Measurements from ENCODE around the gene FAM234B.
"Not testable (repeated sequence)": the region's sequence is repeated elsewhere in the genome, so short reads cannot be mapped to it uniquely, and the experiment has no call there.

The FAM234B gene

DNA sequence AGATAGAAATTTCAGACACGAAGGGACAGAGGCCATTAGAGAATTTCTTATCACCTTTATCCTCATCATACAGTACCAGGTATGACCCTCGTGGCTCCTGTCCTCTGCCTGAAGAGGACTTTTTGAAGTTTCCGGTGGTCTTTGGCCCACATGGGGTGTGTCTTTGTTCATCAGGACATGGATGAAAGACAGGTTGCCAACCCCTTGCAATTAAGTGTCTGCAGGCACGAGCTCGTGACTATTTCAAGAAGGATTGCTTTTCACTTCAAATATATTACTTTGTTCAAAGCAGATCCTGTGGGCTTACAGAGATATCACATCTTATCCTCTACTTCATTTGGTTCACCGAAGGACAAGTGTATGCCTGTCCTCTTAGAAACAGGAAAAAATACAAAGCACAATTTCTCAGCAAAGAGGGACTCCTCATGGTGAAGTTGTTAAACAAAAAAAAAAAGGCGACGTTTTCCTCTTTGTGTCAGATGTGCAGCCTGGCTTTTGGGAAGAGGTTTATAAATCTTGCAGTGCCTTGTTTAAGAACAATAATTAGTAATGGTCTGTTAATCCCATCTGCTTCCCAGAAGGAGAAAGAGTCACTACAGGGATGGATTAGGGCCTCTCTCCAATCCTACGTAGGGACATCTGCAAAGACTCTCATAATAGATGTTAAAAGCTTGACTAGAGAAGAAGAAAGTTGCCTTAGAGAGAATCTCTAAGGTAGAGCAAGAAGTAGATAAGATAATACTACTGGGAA lies 13.5 kb upstream of the FAM234B start:
- POLR2A ChIA-PET = no interaction called here
- TF ChIP-seq FOXK2 (IDR thresholded peaks at IDR 0.05) (no peak), HDGF (IDR thresholded peaks at IDR 0.05; ENCODE audit: borderline replicate concordance) (no peak), TARDBP (IDR thresholded peaks at IDR 0.05) (no peak), ARNT (IDR thresholded peaks at IDR 0.05) (no peak), ELF4 (IDR thresholded peaks at IDR 0.05) (no peak), SUZ12 (IDR thresholded peaks at IDR 0.05) (no peak), FOXM1 (IDR thresholded peaks at IDR 0.05; ENCODE audit: borderline replicate concordance) (no peak), BHLHE40 (IDR thresholded peaks at IDR 0.05; ENCODE audit: borderline replicate concordance) (no peak), LEF1 (IDR thresholded peaks at IDR 0.05; ENCODE audit: borderline replicate concordance) (no peak), SP1 (IDR thresholded peaks at IDR 0.05) (no peak), ZNF384 (IDR thresholded peaks at IDR 0.05) (no peak), PKNOX1 (IDR thresholded peaks at IDR 0.05) (no peak), L3MBTL2 (conservative IDR thresholded peaks at IDR 0.05) (no peak), NFRKB (IDR thresholded peaks at IDR 0.05) (no peak), FOXA1 (IDR thresholded peaks at IDR 0.05) (no peak), CTBP1 (IDR thresholded peaks at IDR 0.05; ENCODE audit: borderline replicate concordance) (no peak)
- DNase-seq (ENCODE audit: extremely low spot score) = no peak
- CTCF ChIA-PET = interaction anchor here (0.6 kb wide), 1 partner anchor 656 kb away, joined by 4 read pairs; no protein-coding TSS in a partner anchor

DNA sequence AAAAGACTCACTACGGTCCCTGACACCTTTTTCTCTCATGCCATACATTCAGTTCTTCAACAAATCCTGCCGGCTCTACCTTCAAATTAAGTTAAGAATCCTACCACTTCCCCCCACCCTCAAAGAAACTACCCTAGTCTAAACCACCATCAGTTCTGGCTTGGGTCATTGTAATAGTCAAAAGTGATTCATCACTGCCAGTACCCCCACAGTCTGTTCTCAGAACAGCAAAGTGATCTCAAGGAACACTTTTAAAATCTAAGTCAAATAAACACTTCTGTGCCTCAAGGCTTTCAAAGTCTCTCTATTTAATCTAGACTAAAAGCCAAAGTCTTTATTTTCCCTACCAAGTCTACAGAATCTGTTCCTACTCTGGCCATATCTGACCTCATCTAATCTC lies 12.0 kb upstream of the FAM234B start:
- no peak for DNase-seq (ENCODE audit: extremely low spot score)
- POLR2A ChIA-PET = no interaction called here
- CTCF ChIA-PET = no interaction called here
- TF ChIP-seq PKNOX1 (IDR thresholded peaks at IDR 0.05) = peak; percentile 66
- TF ChIP-seq ARNT (IDR thresholded peaks at IDR 0.05) = no peak

DNA sequence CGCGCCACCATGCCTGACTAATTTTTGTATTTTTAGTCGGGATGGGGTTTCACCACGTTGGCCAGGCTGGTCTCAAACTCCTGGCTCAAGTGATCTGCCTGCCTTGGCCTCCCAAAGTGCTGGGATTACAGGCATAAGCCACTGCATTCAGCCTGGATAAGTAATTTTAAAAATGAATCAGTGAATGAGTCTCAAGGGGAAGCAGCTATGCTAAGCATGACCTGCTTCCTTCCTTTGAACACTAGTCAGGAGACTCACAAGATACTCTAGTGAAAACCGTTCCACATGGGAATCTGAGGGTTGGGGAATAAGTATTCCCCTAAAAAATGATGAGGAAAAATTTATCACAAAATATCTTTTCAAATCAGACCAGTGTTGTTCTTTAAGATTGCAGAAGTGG lies 10.7 kb upstream of the FAM234B start:
- no peak for TF ChIP-seq FOXM1 (IDR thresholded peaks at IDR 0.05; ENCODE audit: borderline replicate concordance)
- TF ChIP-seq BHLHE40 (IDR thresholded peaks at IDR 0.05; ENCODE audit: borderline replicate concordance) = no peak
- no peak for TF ChIP-seq CTBP1 (IDR thresholded peaks at IDR 0.05; ENCODE audit: borderline replicate concordance)
- TF ChIP-seq FOXA1 (IDR thresholded peaks at IDR 0.05) = no peak
- no peak for TF ChIP-seq ELF4 (IDR thresholded peaks at IDR 0.05)
- TF ChIP-seq L3MBTL2 (conservative IDR thresholded peaks at IDR 0.05) = no peak
- no peak for TF ChIP-seq ARNT (IDR thresholded peaks at IDR 0.05)
- TF ChIP-seq LEF1 (IDR thresholded peaks at IDR 0.05; ENCODE audit: borderline replicate concordance) = no peak
- no peak for TF ChIP-seq SUZ12 (IDR thresholded peaks at IDR 0.05)
- POLR2A ChIA-PET = no interaction called here
- CTCF ChIA-PET = interaction anchor here (1.5 kb wide), 1 partner anchor 10 kb away, joined by 6 read pairs; the partner anchor contains the start of gene FAM234B
- DNase-seq (ENCODE audit: extremely low spot score) = no peak

DNA sequence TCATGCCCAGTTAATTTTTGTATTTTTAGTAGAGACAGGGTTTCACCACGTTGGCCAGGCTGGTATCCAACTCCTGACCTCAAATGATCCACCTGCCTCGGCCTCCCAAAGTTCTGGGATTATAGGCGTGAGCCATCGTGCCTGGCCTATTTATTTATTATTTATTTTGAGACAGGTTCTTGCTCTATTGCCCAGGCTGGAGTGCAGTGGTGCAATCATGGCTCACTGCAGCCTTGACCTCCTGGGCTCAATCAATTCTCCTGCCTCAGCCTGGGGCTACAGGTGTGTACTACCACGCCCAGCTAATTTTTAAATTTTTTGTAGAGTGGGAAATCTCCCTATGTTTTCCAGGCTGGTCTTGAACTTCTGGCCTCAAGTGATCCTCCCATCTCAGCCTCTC lies 8.8 kb upstream of the FAM234B start:
- CTCF ChIA-PET; DNase-seq (ENCODE audit: extremely low spot score): not testable (repeated sequence)
- POLR2A ChIA-PET = interaction anchor here (1.0 to 1.6 kb wide), 2 partner anchors 10 to 19 kb away, joined by 3 read pairs; no protein-coding TSS in a partner anchor

DNA sequence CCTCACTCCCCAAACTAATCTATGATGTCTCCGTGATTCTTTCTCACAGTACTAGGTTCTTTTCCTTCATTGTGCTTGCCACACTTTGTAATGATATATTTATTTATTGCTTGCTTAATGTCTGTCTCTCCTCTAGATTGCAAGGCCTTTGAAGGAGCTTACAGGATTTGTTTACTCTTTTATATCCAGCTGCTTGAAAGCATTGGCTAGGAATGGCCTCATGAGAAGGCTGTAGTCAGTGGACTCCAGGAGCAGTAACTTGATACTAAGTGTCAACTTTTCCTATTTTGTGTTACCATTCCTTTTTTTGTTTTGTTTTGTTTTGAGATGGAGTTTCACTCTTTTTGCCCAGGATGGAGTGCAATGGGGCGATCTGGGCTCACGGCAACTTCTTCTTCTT lies 7.3 kb upstream of the FAM234B start:
- DNase-seq (ENCODE audit: extremely low spot score) = no peak
- TF ChIP-seq ARNT (IDR thresholded peaks at IDR 0.05) = no peak
- TF ChIP-seq SP1 (IDR thresholded peaks at IDR 0.05) = no peak
- TF ChIP-seq FOXA1 (IDR thresholded peaks at IDR 0.05) = no peak
- no peak for TF ChIP-seq SUZ12 (IDR thresholded peaks at IDR 0.05)
- no peak for TF ChIP-seq FOXM1 (IDR thresholded peaks at IDR 0.05; ENCODE audit: borderline replicate concordance)
- TF ChIP-seq BHLHE40 (IDR thresholded peaks at IDR 0.05; ENCODE audit: borderline replicate concordance) = no peak
- TF ChIP-seq FOXK2 (IDR thresholded peaks at IDR 0.05) = no peak
- no peak for TF ChIP-seq LEF1 (IDR thresholded peaks at IDR 0.05; ENCODE audit: borderline replicate concordance)
- no peak for TF ChIP-seq L3MBTL2 (conservative IDR thresholded peaks at IDR 0.05)
- CTCF ChIA-PET = no interaction called here
- POLR2A ChIA-PET = no interaction called here

GRCh38 chr12:13038491-13039161 lies 5.6 kb upstream of the FAM234B start:
- POLR2A ChIA-PET = interaction anchor here (0.6 kb wide), 1 partner anchor 218 kb away, joined by 3 read pairs; no protein-coding TSS in a partner anchor
- TF ChIP-seq BHLHE40 (IDR thresholded peaks at IDR 0.05; ENCODE audit: borderline replicate concordance) (no peak), FOXK2 (IDR thresholded peaks at IDR 0.05) (no peak), HDGF (IDR thresholded peaks at IDR 0.05; ENCODE audit: borderline replicate concordance) (no peak), PKNOX1 (IDR thresholded peaks at IDR 0.05) (peak; percentile 21; the same call in 1 of the 2 replicates), ARNT (IDR thresholded peaks at IDR 0.05) (no peak), ELF4 (IDR thresholded peaks at IDR 0.05) (no peak)
- no peak for DNase-seq (ENCODE audit: extremely low spot score)
- CTCF ChIA-PET = interaction anchor here (0.6 kb wide), 1 partner anchor 1355 kb away, joined by 4 read pairs; no protein-coding TSS in a partner anchor

Measured in HEK293T (cell line).